CMK (cell line): ENCODE measurements around the gene RBBP8.

Source experiments
- DNase-seq: peaks from one replicate; pipeline ENCODE4 v3.0.0-alpha.2; 2010; ENCODE audit warnings: low read depth

The RBBP8 gene

DNA sequence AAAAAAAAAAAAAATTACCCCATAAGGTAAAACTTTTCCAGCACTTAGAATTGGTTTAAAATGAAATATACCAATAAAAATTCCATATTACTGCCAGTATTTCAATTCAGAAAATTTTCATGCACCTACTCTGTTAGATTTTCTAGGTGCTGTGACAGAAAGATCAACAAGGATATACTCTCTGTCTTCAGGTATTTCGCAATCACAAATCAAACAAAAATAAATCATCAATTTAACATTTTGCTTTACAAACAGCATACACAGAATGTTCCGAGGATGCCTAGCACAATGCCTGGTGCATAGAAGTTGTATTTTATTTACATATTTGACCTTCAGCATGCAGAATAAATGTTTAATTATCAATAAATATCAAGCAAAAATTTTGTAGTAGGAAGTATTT lies 66.5 kb downstream of the RBBP8 start:
- no peak for DNase-seq

DNA sequence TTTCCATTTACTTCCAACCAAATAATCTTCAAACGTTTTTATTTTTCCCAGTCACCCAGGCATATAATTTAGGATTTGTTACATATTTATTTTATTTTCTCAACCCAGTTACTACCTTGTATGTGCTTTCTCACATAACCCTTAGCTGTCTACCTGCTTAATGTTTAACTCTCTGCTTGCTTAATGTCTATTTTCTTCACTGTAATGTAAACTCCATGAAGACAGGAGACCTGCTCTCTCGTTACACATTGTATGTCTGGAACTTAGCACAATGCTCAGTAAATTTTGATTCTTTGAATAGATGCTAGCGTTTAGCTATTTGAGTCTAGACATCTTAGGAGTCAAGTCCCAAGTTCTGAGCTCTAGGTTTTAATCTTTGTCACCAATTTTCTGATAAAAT lies 70.2 kb downstream of the RBBP8 start:
- DNase-seq: no peak

DNA sequence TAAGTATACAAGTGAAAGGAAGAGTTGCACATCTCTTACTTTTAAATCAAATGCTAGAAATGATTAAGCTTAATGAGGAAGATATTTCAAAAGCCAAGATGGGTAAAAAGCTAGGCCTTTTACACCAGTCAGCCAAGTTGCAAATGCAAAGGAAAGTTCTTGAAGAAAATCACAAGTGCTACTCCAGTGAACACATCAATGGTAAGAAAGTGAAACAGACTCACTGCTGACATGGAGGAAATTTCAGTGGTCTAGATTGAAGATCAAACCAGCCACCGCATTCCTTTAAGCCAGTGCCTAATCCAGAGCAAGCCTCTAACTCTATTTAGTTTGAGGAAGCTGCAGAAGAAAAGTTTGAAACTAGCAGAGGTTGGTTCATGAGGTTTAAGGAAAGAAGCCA lies 79.1 kb downstream of the RBBP8 start:
- DNase-seq: no peak

DNA sequence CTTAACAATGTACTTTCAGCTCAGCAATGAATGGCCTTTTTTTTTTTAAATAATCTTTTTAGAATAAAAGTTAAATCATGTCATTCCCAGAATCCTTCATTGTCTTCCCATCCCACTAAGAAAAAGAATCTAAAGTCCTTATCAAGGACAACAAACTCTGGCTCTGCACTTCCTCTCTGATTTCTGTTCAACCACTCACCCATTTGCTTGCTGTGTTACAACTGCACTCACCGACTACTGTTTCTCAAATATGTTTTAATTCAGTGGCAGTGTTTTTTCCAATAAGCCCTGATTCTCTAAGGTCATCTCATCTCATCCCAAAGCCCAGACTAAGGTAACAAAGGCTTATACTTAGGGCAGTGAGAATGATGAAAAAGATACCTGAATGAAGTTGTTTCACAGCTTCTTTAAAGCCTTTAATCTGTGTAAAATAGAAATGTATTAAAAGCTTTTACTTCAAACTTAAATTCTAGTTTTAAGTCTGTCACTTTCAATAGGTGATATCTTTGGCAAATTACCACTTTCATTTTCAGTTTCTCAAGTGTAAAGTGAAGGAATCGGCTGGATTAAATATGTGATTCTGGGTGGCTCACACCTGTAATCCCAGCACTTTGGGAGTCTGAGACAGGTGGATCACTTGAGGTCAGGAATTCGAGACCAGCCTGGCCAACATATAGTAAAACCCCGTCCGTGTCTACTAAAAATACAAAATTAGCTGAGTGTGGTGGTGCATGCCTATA lies 87.6 kb downstream of the RBBP8 start:
- no peak for DNase-seq

DNA sequence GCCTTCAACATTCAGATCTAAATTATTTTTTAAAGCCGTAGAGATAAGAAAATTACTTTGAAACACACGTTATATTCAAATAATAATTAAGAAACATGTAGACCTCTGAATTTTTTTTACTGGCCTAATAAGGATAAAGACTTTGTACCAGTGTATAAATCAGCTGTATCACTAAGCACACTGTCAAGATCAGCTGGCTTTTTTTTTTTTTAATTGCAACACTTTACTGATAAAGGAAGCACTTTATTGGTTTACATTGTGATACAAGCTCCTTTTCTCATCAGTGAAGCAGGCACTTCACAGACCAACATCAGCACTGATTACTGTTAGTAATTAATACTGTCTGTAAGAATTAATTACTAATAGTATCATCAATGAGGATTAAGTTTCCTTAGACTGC lies 88.5 kb downstream of the RBBP8 start:
- no peak for DNase-seq

DNA sequence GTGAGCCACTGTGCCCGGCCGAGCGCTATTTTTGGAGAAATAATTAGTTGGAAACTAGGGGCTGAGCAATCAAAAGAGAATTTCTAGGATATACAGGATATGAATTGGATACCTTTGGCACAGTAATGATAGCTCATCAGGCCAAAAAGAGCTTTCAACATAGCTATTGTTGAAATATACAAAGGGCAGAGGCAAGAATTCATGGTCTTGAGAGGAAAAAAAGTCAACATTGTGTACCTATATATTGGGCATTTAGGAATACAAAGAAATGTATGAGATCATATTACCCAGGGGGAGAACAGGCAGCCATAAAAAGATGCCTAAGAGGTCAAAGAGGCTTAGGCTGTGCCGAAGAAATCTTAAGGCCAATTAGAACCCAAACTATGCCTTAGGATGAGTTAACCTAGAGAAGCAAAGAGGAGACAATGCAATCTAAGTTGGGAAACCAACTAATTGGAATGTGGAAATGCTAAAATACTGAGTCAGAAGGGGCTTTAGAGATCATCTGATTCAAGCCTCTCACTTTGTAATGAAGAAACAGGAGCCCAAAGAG lies 99.0 kb downstream of the RBBP8 start:
- DNase-seq: no peak

DNA sequence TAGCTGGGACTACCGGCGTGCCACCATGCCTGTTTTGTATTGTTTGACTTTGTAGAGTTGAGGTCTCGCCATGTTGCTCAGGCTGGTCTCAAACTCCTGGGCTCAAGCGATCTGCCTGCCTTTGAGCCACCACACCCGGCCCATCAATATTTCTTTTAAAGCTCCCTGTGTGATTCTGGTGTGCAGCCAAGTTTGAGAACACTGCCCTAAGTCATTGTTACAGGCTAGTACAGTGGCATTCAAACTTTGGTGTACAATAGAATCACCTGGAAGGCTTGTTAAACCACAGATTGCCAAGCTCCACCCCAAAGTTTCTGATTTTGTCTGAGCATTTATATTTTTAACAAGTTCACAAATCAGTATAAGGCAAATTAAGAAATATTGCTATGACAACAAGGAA lies 99.9 kb downstream of the RBBP8 start:
- no peak for DNase-seq

DNA sequence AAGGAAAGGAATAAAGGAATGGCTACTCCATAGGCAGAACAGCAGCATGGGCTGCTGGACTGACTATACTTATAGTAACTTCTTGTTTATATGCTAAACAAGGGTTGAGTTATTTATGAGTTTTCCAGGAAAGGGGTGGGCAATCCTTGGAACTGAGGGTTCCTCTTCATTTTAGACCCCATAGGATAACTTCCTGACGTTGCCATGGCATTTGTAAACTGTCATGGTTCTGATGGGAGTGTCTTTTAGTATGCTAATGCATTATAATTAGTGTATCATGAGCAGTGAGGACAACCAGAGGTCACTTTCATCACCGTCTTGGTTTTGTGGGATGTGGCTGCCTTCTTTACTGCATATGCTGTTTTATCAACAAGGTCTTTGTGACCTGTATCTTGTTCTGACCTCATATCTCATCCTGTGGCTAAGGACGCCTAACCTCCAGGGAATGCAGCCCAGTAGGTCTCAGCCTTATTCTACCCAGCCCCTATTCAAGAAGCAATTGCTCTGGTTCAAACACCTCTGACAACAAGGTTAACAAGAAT lies 103.6 kb downstream of the RBBP8 start:
- no peak for DNase-seq

DNA sequence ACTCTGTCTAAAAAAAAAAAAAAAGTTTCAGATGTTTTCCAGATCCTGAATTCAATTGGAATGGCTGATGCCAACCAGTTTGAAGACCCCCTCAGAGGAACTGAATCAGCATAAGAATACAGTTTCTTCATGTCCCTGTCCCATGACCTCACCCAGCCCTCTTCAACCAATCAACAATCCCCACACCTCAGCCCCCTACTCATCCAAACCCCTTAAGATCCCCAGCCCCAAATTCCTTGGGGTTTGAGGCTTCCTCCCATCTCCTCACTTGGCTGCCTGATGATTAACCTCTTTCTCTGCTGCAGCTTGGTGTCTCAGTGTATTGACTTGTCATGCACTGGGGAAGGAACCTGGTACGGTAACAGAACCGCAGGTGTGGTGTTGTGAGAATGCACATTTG lies 104.5 kb downstream of the RBBP8 start:
- DNase-seq: no peak

DNA sequence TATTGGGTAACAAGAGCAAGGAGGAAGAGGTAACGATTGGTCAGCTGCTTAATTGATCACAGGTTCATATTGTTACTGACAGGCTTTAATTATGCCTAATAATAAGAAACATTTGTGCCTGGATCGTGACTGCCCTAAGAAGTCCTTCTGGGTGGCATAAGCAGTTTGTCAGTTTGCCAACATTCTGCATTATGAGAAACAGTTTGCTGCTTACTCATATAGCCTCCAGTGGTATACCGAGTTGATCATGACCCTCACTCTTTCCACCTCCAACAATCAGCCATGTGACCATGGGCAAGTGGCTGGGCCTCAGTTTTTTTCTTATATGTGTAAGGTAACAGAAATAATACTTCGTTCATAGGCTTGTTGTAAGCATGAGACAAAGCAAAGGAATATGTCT lies 105.6 kb downstream of the RBBP8 start:
- no peak for DNase-seq

DNA sequence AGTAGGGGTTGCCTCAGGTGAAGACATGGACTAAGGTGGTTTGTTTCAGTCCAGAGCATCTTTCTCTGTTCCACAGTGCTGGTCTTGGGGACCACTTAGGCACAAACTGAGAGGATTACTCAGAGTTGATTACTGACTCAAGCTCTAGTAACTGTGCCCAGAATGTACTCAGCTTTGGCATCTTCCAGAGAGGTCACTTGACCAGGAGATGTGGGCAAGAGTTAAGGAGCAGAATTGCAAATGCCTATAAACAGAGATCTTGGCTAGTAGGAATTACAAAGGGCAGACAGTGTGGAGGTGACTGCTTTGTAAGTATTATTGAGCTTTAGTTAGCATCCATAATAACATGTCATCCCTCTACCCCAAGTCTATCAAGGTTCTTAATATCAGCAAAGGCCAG lies 109.0 kb downstream of the RBBP8 start:
- no peak for DNase-seq

DNA sequence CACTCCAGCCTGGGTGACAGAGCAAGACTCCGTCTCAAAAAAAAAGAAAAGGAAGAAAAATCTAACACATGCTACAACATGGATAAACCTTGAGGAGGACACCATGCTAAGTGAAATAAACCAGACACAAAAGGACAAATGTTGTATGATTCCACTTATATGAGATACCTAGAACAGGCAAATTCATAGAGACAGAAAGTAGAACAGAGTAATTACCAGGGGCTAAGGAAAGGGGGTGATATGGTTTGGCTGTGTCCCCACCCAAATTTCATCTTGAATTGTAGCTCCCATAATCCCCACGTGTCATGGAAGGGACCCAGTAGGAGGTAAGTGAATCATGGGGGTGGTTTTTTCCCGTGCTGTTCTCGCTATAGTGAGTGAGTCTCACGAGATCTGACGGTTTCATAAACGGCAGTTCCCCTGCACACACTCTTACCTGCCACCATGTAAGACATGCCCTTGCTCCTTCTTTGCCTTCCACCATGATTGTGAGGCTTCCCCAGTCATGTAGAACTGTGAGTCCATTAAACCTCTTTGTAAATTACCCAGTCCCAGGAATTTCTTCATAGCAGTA lies 110.8 kb downstream of the RBBP8 start:
- DNase-seq: no peak

DNA sequence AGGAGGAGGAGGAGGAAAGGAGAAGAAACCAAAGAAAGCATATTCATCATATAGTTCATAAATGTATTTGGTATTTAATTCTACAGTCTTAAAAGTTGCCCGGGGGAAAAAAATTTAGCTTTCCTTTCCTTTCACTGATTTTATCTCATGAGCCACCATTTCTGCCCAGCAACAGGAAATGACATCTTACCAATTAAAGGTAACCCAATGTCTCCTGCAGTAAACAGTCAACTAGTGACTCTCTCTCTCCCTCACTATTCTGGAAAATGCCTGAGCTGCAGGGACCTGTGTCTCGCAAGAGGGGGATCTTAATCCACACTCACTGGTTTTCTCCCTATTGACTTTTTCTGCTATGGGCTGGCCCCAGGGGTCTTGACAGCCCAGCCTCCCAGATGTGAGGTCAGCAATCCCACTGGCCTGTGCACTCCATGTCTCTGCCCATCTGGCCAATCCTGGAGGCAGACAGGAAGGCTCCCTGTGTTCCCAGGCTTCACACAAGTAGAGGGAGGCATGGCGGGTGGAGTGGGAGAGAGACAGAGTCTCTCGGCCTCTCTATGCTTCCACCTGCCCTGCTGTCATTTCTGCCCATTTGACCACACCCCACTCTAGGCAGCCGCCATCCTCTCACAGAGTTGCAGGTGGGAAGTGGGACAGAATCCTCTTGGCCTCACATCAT lies 116.7 kb downstream of the RBBP8 start:
- DNase-seq: no peak

DNA sequence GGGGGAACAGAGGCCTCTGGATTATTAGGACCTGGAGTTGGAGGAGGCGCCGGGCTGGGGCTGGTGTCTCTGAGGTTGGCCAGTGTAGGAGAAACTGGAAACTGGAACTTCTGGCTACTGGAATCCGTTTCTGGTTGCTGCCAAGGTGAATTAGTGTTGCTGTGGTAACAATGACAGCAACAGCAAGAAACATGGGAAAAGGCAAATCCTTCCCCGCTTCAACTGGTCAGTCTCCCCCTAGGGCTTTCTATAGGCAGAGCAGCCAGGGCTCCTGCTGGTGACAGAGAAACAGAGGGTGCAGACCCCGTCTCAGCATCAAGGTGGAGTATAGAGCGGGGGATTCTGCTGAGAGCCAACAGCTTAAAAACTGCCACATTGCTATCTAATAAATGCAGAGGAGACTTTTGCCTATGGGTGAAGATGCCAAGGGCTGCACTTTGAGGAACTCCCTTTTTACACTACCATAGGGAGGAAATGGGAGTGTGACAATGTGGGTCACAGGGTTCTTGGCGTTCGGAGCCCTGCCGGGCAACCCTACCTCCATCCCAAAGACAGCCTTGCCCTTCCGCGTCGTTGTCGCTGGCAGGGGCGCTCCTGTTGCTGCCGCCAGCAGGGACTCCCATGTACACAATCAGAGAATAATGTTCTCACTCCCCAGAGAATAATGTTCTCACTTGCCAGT lies 120.8 kb downstream of the RBBP8 start:
- no peak for DNase-seq

DNA sequence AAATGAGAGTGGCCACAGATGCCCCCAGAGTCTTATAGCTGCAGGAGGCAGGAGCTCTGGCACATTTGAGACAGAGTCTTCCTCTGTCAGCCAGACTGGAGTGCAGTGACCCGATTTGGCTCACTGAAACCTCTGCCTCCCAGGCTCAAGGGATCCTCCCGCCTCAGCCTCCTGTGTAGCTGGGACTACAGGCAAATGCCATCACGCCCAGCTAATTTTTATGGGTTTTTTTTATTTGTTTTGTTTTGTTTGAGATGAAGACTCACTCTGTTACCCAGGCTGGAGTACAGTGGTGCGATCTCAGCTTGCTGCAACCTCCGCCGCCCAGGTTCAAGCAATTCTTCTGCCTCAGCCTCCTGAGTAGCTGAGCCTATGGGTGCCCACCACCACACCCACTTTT lies 121.4 kb downstream of the RBBP8 start:
- DNase-seq: no peak

DNA sequence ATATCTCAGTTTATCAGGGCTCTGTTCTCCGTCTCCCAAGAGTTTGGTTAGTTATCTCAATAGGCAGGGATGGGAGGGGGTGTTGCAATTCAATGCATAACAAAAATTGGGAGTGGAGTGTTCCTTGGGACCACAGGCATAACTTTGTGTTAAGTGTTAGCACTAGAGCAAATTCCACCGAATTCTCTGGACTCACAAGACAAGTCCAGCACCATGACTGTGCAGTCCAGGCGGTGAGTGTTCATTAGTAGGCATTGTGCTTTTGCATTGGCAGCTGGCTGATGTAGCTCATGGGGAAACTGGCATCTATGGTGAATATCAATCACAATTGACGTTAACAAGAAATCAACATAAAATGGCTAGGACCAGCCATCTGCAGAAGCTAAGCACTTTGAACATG lies 123.2 kb downstream of the RBBP8 start:
- DNase-seq: no peak

DNA sequence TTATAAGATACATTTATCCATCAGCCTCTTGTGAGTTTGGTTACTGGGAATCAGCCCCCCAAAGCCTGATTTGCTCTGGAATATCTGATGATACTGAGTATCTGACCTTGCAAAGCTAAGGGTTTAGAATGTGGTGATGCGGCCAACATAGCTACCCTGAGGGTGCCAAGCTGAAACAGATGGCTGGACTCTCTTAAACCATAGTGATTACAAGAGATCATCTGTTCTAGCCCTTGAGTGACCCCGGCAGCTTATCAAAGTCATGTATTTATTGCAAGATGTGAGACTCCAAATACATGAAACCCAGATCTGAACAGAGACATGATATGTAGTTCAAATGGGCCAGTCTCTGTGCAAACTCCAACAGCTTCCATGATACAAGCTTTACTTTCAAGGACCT lies 124.0 kb downstream of the RBBP8 start:
- DNase-seq: no peak

DNA sequence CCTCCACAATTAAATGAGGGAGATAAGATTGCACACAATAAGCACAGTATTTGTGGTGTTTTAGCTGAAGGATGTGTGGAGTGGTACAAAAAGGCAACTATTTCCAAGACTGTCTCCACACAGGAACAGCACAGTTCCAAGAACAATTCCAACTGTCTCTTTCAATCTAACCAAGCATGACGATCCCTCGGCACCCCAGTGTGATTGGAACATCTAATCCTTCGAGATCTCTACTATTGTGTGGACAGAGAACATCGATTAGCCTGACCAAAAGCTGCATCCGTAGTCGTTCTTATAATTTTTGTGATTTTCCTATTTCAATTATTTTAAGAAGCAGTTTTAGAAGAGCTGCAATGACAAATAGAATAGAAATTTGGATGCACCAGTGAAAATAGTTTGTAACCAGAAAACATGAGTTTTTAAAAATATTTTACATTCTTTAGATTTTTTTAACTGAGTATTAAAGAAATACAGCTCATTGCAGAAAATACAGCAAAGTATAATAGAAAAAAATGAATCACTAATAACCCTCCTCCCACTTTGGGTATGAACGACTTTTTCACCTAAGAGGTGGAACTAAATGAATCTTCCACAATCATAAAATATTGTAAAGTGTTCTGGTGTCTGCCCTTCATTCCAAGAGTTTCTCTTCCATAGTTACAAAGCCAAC lies 125.8 kb downstream of the RBBP8 start:
- DNase-seq: no peak

DNA sequence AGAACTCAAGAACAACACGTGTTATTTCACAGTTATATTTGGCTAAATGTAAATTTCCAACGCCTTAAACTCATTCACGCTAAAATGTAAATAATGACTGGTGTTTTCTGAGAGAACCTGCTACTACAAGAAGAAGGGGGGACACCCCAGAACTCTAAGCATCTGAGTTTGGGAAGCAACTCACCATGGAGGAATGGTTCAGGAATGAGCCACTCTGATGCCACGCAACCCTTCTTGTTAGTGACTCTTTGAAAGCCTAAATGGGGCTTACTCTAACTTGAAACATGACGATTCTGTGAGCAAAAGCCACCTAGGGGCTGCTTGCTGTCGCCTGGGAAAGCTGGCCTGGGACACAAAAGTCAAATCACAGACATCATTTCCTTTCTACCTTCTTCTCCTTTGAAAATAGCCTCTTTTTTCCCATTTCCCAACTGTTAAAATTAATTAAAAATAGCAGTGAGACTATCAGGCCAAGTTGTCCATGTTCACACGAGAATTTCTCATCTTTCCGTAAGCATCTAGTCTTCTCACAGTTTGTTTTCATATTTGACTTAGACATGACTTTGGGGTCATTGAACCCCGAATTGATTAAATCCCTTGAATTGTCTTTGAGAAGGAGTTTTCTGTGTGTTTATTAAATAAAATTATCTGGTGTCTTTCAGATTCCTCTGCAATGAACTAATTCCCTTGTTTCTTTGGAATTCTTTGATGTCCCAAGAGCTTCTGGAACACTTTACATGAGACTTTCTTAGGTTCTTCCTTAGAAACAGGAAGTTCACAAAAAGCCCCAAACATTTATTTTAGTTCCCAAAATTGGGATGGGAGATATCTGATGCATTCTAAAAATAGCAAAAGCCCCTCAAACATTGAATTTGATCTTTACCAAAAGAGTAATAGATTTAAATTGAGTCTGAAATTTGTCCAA lies 126.7 kb downstream of the RBBP8 start:
- DNase-seq: no peak

DNA sequence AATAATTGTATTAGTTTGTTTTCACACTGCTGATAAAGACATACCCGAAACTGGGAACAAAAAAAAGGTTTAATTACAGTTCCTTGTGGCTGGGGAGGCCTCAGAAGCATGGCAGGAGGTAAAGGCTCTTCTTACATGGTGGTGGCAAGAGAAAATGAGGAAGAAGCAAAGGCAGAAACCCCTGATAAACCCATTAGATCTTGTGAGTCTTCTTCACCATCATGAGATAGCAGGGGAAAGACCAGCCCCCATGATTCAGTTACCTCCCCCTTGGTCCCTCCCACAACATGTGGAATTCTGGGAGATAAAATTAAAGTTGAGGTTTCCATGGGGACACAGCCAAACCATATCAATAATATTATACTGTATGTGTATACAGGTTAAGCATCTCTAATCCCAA lies 128.9 kb downstream of the RBBP8 start:
- no peak for DNase-seq

DNA sequence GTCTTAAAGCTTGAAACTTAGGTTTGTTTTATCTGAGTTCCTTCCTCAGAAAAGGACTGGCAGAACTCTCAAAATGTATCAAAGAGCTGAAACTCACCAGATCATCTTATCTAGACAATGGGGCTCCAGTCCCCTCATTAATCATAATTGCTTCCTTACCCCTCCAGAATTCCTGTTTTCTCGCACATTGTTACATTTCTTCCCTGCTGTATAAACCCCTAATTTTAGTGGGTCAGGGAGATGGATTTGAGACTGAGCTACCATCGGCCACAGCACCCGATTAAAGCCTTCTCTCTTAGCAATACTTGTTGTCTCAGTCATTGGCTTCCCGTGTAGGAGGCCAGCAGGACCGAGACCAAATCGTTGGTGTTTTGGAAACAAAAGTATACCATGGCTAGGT lies 130.4 kb downstream of the RBBP8 start:
- DNase-seq: no peak
